ENCODE results near the gene SPATA19.

- no peak for TF ChIP-seq CTCF (IDR thresholded peaks at IDR 0.05)
- no peak for TF ChIP-seq POLR2A (IDR thresholded peaks at IDR 0.05)
These were observed 4.8 kb downstream of the SPATA19 start for GRCh38 chr11:133840479-133840941.

All from heart left ventricle (tissue), 13 donors.